Measurements from ENCODE around the gene VGF.

GRCh38 chr7:101166909-101167644, 1.7 kb upstream of the VGF start:
- TF ChIP-seq, protein P1, sequence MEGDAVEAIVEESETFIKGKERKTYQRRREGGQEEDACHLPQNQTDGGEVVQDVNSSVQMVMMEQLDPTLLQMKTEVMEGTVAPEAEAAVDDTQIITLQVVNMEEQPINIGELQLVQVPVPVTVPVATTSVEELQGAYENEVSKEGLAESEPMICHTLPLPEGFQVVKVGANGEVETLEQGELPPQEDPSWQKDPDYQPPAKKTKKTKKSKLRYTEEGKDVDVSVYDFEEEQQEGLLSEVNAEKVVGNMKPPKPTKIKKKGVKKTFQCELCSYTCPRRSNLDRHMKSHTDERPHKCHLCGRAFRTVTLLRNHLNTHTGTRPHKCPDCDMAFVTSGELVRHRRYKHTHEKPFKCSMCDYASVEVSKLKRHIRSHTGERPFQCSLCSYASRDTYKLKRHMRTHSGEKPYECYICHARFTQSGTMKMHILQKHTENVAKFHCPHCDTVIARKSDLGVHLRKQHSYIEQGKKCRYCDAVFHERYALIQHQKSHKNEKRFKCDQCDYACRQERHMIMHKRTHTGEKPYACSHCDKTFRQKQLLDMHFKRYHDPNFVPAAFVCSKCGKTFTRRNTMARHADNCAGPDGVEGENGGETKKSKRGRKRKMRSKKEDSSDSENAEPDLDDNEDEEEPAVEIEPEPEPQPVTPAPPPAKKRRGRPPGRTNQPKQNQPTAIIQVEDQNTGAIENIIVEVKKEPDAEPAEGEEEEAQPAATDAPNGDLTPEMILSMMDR (IDR thresholded peaks at IDR 0.05): no peak
- no peak for TF ChIP-seq POLR2A (IDR thresholded peaks at IDR 0.05)
